LHCN-M2 (cell line): ENCODE measurements around the gene CYP19A1. TPM values are rescaled to one million over a fixed set of nuclear protein-coding genes. Genes with fewer than 3 reads are reported as not detected.

Source experiments
- DNase-seq: peaks from one replicate; pipeline ENCODE4 v3.0.0-alpha.2; 2012; ENCODE audit warnings: low read depth
- total RNA-seq: library from RNA; depleted of rRNA; stranded (reverse); fragments of >200 nt; gene quantifications from 2 replicates; pipeline ENCODE4 v1.2.3, GENCODE V29; 2014; rRNA removed

Gene CYP19A1
- total RNA-seq, 1 experiment from 2014 or later: 2.6 TPM

DNA sequence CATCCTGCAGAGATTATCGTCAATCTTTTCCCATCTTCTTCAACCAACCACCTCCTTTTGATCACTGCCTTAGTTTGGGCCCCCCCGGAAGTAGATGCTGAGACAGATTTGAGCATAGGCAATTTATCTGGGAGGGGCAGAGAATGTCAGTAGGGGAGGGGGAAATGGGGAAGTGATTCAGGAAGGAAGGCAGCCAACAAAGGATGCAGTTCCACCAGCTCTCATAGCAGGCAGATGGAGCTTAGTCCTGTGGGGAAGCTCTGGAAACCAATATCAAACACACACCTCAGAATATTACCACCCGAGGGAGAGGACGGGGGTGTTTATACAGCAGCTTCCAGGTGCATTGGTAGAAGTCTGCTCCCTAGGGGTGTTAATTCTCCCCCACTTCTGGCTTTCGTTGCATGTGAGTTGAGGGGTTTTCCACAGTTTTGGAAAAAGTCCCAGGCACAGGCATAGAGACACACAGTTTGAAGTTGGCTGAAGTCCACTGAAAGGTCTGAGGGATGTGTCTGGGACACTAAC, 152.2 kb downstream of the CYP19A1 start:
- no peak for DNase-seq

- no peak for DNase-seq
Measured at GRCh38 chr15:51185213-51186159, 152.9 kb downstream of the CYP19A1 start.

GRCh38 chr15:51184627-51185026, 153.8 kb downstream of the CYP19A1 start:
- no peak for DNase-seq

DNA sequence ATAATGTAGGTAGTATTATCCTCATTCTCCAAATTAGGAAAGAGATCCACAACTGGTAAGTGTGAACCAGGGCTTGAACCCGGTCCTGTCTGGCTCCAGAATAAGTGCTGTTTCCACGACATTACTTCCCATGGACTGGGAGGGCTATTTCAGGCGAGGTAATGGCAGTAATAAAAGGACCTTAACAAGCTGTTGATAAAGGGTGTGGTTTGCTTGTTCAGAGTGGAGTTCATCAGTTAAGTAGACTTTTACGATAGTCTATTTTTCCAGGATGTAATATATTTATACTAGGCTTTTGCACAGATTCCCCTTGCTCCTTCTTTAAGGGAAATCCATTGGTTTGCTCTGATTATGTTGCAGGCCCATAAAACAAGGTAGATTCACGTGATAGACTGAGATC, 155.3 kb downstream of the CYP19A1 start:
- no peak for DNase-seq

- no peak for DNase-seq
Measured at GRCh38 chr15:51181905-51182304, 156.5 kb downstream of the CYP19A1 start.

DNA sequence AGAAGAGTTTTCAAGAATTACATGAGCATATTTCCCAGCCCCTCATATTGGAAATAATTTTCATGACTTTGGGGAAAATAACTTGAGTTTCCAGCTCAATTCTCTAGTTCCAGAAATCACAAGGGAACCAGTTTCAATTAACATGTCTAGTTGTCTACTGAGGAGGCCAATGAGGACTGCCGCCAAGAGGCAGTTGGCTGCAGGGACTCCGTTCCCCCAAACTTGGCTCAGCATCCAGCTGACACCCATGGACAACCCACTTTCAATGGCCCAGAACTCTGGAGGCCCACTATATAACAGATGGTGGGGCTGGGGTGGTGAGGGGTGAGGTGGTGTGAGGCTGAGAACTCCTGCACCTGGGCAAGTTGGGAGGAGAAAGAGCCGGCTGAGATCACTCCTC, 157.2 kb downstream of the CYP19A1 start:
- DNase-seq: no peak

DNA sequence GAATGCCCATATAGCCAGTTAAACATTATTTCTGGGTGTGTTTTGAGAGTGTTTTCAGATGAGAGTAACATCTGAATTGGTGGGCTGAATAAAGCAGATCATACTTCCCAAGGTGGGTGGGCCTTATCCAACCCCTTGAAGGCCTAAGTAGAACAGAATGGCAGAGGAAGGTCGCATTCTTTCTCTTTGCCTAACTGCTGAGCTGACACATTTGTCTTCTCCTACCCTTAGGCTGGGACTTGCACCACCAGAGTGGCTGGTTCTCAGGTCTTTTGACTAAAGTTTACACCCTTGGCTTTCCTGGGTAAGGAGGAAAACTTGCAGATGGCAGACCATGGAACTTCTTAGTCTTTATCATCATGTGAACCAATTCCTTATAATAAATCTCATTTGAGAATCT, 157.9 kb downstream of the CYP19A1 start:
- DNase-seq: no peak

DNA sequence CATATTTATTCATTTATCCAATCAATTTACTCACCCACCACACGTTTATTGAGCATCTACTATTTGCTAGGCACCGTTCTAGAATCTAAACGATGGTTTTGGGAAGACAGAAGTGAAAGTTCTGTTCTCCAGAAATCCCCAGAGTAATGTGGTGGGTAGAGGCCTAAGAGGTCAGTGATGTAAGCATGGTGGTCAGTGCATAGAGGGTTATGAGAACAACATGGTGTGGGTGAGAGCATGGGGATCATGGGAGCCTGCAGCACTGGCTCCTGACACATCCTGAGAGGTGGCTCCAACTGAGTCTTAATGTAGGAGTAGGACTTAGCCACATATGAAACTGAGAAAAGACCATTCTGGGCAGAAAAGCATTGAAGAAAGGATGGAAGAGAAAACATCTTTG, 158.4 kb downstream of the CYP19A1 start:
- DNase-seq: no peak

GRCh38 chr15:51172193-51172592, 166.2 kb downstream of the CYP19A1 start:
- no peak for DNase-seq

GRCh38 chr15:51171634-51171932, 166.8 kb downstream of the CYP19A1 start:
- DNase-seq: no peak

DNA sequence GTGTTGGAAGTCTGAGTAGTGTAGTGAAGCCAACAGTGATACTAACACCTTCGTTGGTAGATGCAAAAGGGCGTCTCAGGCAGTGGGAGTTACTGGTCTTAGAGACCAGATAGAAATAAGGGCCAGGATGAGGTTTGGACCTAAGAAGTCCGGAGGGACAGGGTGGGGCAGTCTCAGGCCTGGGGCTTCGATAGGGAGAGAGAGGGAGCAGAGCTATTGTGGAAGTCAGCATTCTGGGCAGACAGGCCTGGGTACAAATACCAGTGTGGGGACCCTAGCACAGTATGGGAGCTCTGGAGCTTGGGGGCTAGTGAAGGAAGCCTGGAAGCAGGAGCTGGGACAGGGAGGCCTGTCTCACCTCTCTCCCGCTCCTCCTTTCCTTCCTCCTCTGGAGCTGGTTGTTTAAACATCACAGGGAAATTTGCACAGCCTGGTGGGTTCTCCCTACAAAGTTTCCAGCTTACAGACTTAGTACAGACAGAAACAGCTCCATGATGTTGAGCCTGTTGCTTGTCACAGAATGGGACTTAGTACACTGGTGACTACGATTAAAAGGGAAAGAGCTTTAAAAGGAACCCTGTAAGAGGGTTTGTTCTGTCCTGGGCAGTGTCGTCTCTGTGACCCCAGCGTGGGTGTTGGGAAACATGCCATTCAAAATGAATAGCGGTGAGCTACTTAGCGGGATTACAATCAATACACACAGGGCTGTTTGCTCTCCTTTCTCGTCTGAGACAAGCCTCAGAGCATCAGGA, 167.3 kb downstream of the CYP19A1 start:
- DNase-seq: no peak

- no peak for DNase-seq
Measured at GRCh38 chr15:51168700-51169099, 169.7 kb downstream of the CYP19A1 start.

GRCh38 chr15:51163843-51164242, 174.6 kb downstream of the CYP19A1 start:
- peak; percentile 68 for DNase-seq

- peak; percentile 89 for DNase-seq
Measured at GRCh38 chr15:51162865-51163762, 175.3 kb downstream of the CYP19A1 start.

GRCh38 chr15:51161491-51162220, 176.7 kb downstream of the CYP19A1 start:
- peak; percentile 94 for DNase-seq

- DNase-seq: peak; percentile 38
Measured at GRCh38 chr15:51160484-51160883, 177.9 kb downstream of the CYP19A1 start.

Other genes with a start within 250 kb of the CYP19A1 start
- 141 and 162 TPM in 2 replicates for gene TNFAIP8L3, start 243.7 kb downstream of the CYP19A1 start, total RNA-seq
- gene GLDN, start 3.1 kb upstream of the CYP19A1 start, total RNA-seq: not detected in 2 replicates